ENCODE measurements around the gene GPR45. TPM values are rescaled to one million over a fixed set of nuclear protein-coding genes. Genes with fewer than 3 reads are reported as not detected.

Gene GPR45
- total RNA-seq, 1 experiment from 2014 or later = not detected

GRCh38 chr2:105239924-105240323 is 1.6 kb upstream of the GPR45 start:
- Mint-ChIP-seq H3K27me3 (ENCODE audit: low read depth) (peaks cover 29% of the 10 kb centered on the region), H3K9me3 (no peaks in the 10 kb centered on the region), H3K4me3 (no peak overlapping the region), H3K36me3 (no peaks in the 10 kb centered on the region), H3K4me1 (peaks cover 23% of the 10 kb centered on the region), H3K27ac (no peak overlapping the region)
- CTCF ChIA-PET = interaction anchor here (0.8 to 7.7 kb wide), 3 partner anchors 48 to 122 kb away, joined by 3 to 200 read pairs (median 8); no protein-coding TSS in a partner anchor
- TF ChIP-seq ATF6 (CRISPR knock-in tag; IDR thresholded peaks at IDR 0.05) (no peak), STAT6 (CRISPR knock-in tag; conservative IDR thresholded peaks at IDR 0.05; ENCODE audit: low read depth) (no peak), NFATC4 (CRISPR knock-in tag; IDR thresholded peaks at IDR 0.05) (no peak), MAX (CRISPR knock-in tag; IDR thresholded peaks at IDR 0.05) (no peak), ZNF423 (CRISPR knock-in tag; IDR thresholded peaks at IDR 0.05) (no peak), SP1 (CRISPR knock-in tag; conservative IDR thresholded peaks at IDR 0.05) (no peak), PREB (CRISPR knock-in tag; IDR thresholded peaks at IDR 0.05; ENCODE audit: borderline replicate concordance) (no peak), MLX (CRISPR knock-in tag; IDR thresholded peaks at IDR 0.05) (no peak), CTCF (IDR thresholded peaks at IDR 0.05) (no peak), ZNF532 (CRISPR knock-in tag; IDR thresholded peaks at IDR 0.05; ENCODE audit: borderline replicate concordance) (no peak), ZNF232 (CRISPR knock-in tag; IDR thresholded peaks at IDR 0.05) (no peak), OVOL2 (CRISPR knock-in tag; IDR thresholded peaks at IDR 0.05; ENCODE audit: borderline replicate concordance) (no peak), NFYB (CRISPR knock-in tag; conservative IDR thresholded peaks at IDR 0.05; ENCODE audit: low read depth) (no peak), ETV6 (CRISPR knock-in tag; IDR thresholded peaks at IDR 0.05) (no peak), NR3C1 (CRISPR knock-in tag; conservative IDR thresholded peaks at IDR 0.05; ENCODE audit: low read depth) (no peak), TEAD4 (CRISPR knock-in tag; IDR thresholded peaks at IDR 0.05) (no peak)
- no peak for ATAC-seq
- POLR2A ChIA-PET = no interaction called here
- DNase-seq (ENCODE audit: low spot score) = no peak
